Measurements from ENCODE around the gene LAMP1.
"Not testable (repeated sequence)": the region's sequence is repeated elsewhere in the genome, so short reads cannot be mapped to it uniquely, and the experiment has no call there.

The LAMP1 gene

GRCh38 chr13:113296823-113297369 lies at the start of gene LAMP1:
TSS of gene LAMP1 (plus strand) at chr13:113297239. CDS start at chr13:113297435, 196 bp downstream.
- H3K4me1 ChIP-seq (ENCODE audit: control insufficient read depth, insufficient read depth, low read length): peaks cover 6% of the 10 kb centered on the region
- peaks cover 7% of the 10 kb centered on the region for H3K27me3 ChIP-seq (ENCODE audit: control insufficient read depth, insufficient read depth, low read length)

GRCh38 chr13:113252516-113253095 lies 44.4 kb upstream of the LAMP1 start:
- Histone ChIP-seq H3K9me3 (ENCODE audit: control insufficient read depth, insufficient read depth, low read length) (no peaks in the 10 kb centered on the region), H3K4me3 (ENCODE audit: low read depth, low read length) (no peak overlapping the region), H3K9ac (ENCODE audit: low read depth, low read length) (no peak overlapping the region), H3K27me3 (ENCODE audit: control insufficient read depth, insufficient read depth, low read length) (no peaks in the 10 kb centered on the region), H3K36me3 (ENCODE audit: control insufficient read depth, insufficient read depth, low read length) (peaks cover 29% of the 10 kb centered on the region), H3K4me1 (ENCODE audit: control insufficient read depth, insufficient read depth, low read length) (no peaks in the 10 kb centered on the region)

More at GRCh38 chr13:113296823-113297369, at the start of gene LAMP1:
- Histone ChIP-seq H3K9ac (ENCODE audit: low read depth, low read length) (peak within 1 kb of the TSS; percentile 88), H3K4me3 (ENCODE audit: low read depth, low read length) (peak within 1 kb of the TSS; percentile 88), H3K9me3 (ENCODE audit: control insufficient read depth, insufficient read depth, low read length) (no peaks in the 10 kb centered on the region), H3K36me3 (ENCODE audit: control insufficient read depth, insufficient read depth, low read length) (no peaks in the 10 kb centered on the region)

GRCh38 chr13:113257908-113258307 lies 39.1 kb upstream of the LAMP1 start:
- H3K4me3 ChIP-seq (ENCODE audit: low read depth, low read length); H3K9ac ChIP-seq (ENCODE audit: low read depth, low read length); H3K9me3 ChIP-seq (ENCODE audit: control insufficient read depth, insufficient read depth, low read length); H3K27me3 ChIP-seq (ENCODE audit: control insufficient read depth, insufficient read depth, low read length); H3K4me1 ChIP-seq (ENCODE audit: control insufficient read depth, insufficient read depth, low read length): not testable (repeated sequence)
- peaks cover 16% of the 10 kb centered on the region for H3K36me3 ChIP-seq (ENCODE audit: control insufficient read depth, insufficient read depth, low read length)

- H3K9me3 ChIP-seq (ENCODE audit: control insufficient read depth, insufficient read depth, low read length): no peaks in the 10 kb centered on the region
- H3K4me1 ChIP-seq (ENCODE audit: control insufficient read depth, insufficient read depth, low read length): no peaks in the 10 kb centered on the region
- H3K27me3 ChIP-seq (ENCODE audit: control insufficient read depth, insufficient read depth, low read length): no peaks in the 10 kb centered on the region
- H3K36me3 ChIP-seq (ENCODE audit: control insufficient read depth, insufficient read depth, low read length): peaks cover 16% of the 10 kb centered on the region
- H3K4me3 ChIP-seq (ENCODE audit: low read depth, low read length): no peak overlapping the region
- H3K9ac ChIP-seq (ENCODE audit: low read depth, low read length): no peak overlapping the region
These were observed 38.6 kb upstream of the LAMP1 start for GRCh38 chr13:113258321-113259054.

- H3K4me3 ChIP-seq (ENCODE audit: low read depth, low read length): no peak overlapping the region
- H3K9ac ChIP-seq (ENCODE audit: low read depth, low read length): no peak overlapping the region
- H3K9me3 ChIP-seq (ENCODE audit: control insufficient read depth, insufficient read depth, low read length): no peaks in the 10 kb centered on the region
- peaks cover 14% of the 10 kb centered on the region for H3K36me3 ChIP-seq (ENCODE audit: control insufficient read depth, insufficient read depth, low read length)
- no peaks in the 10 kb centered on the region for H3K4me1 ChIP-seq (ENCODE audit: control insufficient read depth, insufficient read depth, low read length)
- H3K27me3 ChIP-seq (ENCODE audit: control insufficient read depth, insufficient read depth, low read length): no peaks in the 10 kb centered on the region
These were observed 36.0 kb upstream of the LAMP1 start for GRCh38 chr13:113260996-113261395.

GRCh38 chr13:113263016-113263415 lies 34.0 kb upstream of the LAMP1 start:
- H3K9ac ChIP-seq (ENCODE audit: low read depth, low read length); H3K9me3 ChIP-seq (ENCODE audit: control insufficient read depth, insufficient read depth, low read length); H3K27me3 ChIP-seq (ENCODE audit: control insufficient read depth, insufficient read depth, low read length); H3K4me1 ChIP-seq (ENCODE audit: control insufficient read depth, insufficient read depth, low read length); H3K4me3 ChIP-seq (ENCODE audit: low read depth, low read length): not testable (repeated sequence)
- H3K36me3 ChIP-seq (ENCODE audit: control insufficient read depth, insufficient read depth, low read length): peaks cover 14% of the 10 kb centered on the region

GRCh38 chr13:113267642-113268405 lies 29.2 kb upstream of the LAMP1 start:
- Histone ChIP-seq H3K4me1 (ENCODE audit: control insufficient read depth, insufficient read depth, low read length) (no peaks in the 10 kb centered on the region), H3K27me3 (ENCODE audit: control insufficient read depth, insufficient read depth, low read length) (no peaks in the 10 kb centered on the region), H3K9ac (ENCODE audit: low read depth, low read length) (no peak overlapping the region), H3K4me3 (ENCODE audit: low read depth, low read length) (no peak overlapping the region), H3K9me3 (ENCODE audit: control insufficient read depth, insufficient read depth, low read length) (no peaks in the 10 kb centered on the region), H3K36me3 (ENCODE audit: control insufficient read depth, insufficient read depth, low read length) (no peaks in the 10 kb centered on the region)

GRCh38 chr13:113272031-113272430 lies 25.0 kb upstream of the LAMP1 start:
- Histone ChIP-seq H3K27me3 (ENCODE audit: control insufficient read depth, insufficient read depth, low read length) (no peaks in the 10 kb centered on the region), H3K4me1 (ENCODE audit: control insufficient read depth, insufficient read depth, low read length) (no peaks in the 10 kb centered on the region), H3K9me3 (ENCODE audit: control insufficient read depth, insufficient read depth, low read length) (no peaks in the 10 kb centered on the region), H3K4me3 (ENCODE audit: low read depth, low read length) (no peak overlapping the region), H3K9ac (ENCODE audit: low read depth, low read length) (no peak overlapping the region), H3K36me3 (ENCODE audit: control insufficient read depth, insufficient read depth, low read length) (no peaks in the 10 kb centered on the region)

- Histone ChIP-seq H3K4me1 (ENCODE audit: control insufficient read depth, insufficient read depth, low read length) (no peaks in the 10 kb centered on the region), H3K4me3 (ENCODE audit: low read depth, low read length) (no peak overlapping the region), H3K27me3 (ENCODE audit: control insufficient read depth, insufficient read depth, low read length) (no peaks in the 10 kb centered on the region), H3K9ac (ENCODE audit: low read depth, low read length) (no peak overlapping the region), H3K36me3 (ENCODE audit: control insufficient read depth, insufficient read depth, low read length) (no peaks in the 10 kb centered on the region), H3K9me3 (ENCODE audit: control insufficient read depth, insufficient read depth, low read length) (no peaks in the 10 kb centered on the region)
These were observed 24.3 kb upstream of the LAMP1 start for GRCh38 chr13:113272701-113273181.

GRCh38 chr13:113273321-113273720 lies 23.7 kb upstream of the LAMP1 start:
- Histone ChIP-seq H3K4me1 (ENCODE audit: control insufficient read depth, insufficient read depth, low read length) (no peaks in the 10 kb centered on the region), H3K9ac (ENCODE audit: low read depth, low read length) (no peak overlapping the region), H3K4me3 (ENCODE audit: low read depth, low read length) (no peak overlapping the region), H3K9me3 (ENCODE audit: control insufficient read depth, insufficient read depth, low read length) (no peaks in the 10 kb centered on the region), H3K27me3 (ENCODE audit: control insufficient read depth, insufficient read depth, low read length) (no peaks in the 10 kb centered on the region), H3K36me3 (ENCODE audit: control insufficient read depth, insufficient read depth, low read length) (no peaks in the 10 kb centered on the region)

- H3K9ac ChIP-seq (ENCODE audit: low read depth, low read length): no peak overlapping the region
- H3K4me3 ChIP-seq (ENCODE audit: low read depth, low read length): no peak overlapping the region
- no peaks in the 10 kb centered on the region for H3K9me3 ChIP-seq (ENCODE audit: control insufficient read depth, insufficient read depth, low read length)
- H3K4me1 ChIP-seq (ENCODE audit: control insufficient read depth, insufficient read depth, low read length): no peaks in the 10 kb centered on the region
- H3K36me3 ChIP-seq (ENCODE audit: control insufficient read depth, insufficient read depth, low read length): no peaks in the 10 kb centered on the region
- no peaks in the 10 kb centered on the region for H3K27me3 ChIP-seq (ENCODE audit: control insufficient read depth, insufficient read depth, low read length)
These were observed 23.0 kb upstream of the LAMP1 start for GRCh38 chr13:113273851-113274590.

Data from iPS-15b (cell line).